GM12878 (cell line): Measurements from ENCODE around the gene LBH. TPM values are rescaled to one million over a fixed set of nuclear protein-coding genes. Genes with fewer than 3 reads are reported as not detected.

ENCODE experiments used
- ATAC-seq: fragments of 200-7000 bp; cut with Tn5 transposase; 3 replicates; pipeline ENCODE4 v1.9.1; 2020; ENCODE audit warnings: mild to moderate bottlenecking, moderate library complexity
- BruUV-seq: library from RNA; stranded (reverse); fragments of 400-500 nt; replicated peaks from 2 replicates; lab custom pipeline; 2021; lab: Mats Ljungman, UMichigan
- CTCF ChIA-PET: fragments of 300-600 bp; sonication (Branson Sonifier 250); formaldehyde crosslinking; extraction: SDS; loops from one replicate; lab custom pipeline; 2021; ENCODE audit warnings: inconsistent platforms; lab: Yijun Ruan, JAX
- POLR2A ChIA-PET: fragments of 350-600 bp; formaldehyde crosslinking; extraction: SDS; loops from one replicate; lab custom pipeline; 2021; ENCODE audit warnings: inconsistent platforms; lab: Charles Lee
- RAD21 ChIA-PET: fragments of 300-600 bp; sonication (Branson Sonifier 250); formaldehyde crosslinking; loops from one replicate; lab custom pipeline; 2023; ENCODE audit warnings: antibody characterized with exemption; ENCODE audit not compliant: unreplicated experiment; lab: Charles Lee
- SMC1A ChIA-PET: fragments of 300-600 bp; sonication (Branson Sonifier 250); formaldehyde crosslinking; loops from one replicate; lab custom pipeline; 2023; ENCODE audit not compliant: unreplicated experiment, uncharacterized antibody; lab: Charles Lee
- DNase-seq: peaks from one replicate; pipeline ENCODE4 v3.0.0-alpha.2; 2011; ENCODE audit warnings: low read depth, low spot score
- FAIRE-seq: peaks from 3 replicates; lab custom pipeline; 2011; peaks lifted over from hg19 to GRCh38; lab: Jason Lieb, UNC
- H2AFZ ChIP-seq: 2 replicates; pipeline ENCODE4 v1.6.0; 2011; ENCODE audit warnings: low read depth, low read length, control low read depth; ENCODE audit not compliant: control insufficient read depth
- H3K27ac ChIP-seq: 2 replicates; pipeline ENCODE4 v1.5.1; 2011; ENCODE audit warnings: control low read depth; ENCODE audit not compliant: control insufficient read depth, insufficient read depth
- H3K27me3 ChIP-seq, 2 experiments: replicated peaks in 1 of 2; 2 replicates each; pipeline versions ENCODE4 v1.6.0 to v1.6.1; 2011; ENCODE audit warnings: low read length in 1 of 2; ENCODE audit not compliant: control insufficient read depth in 2 of 2, insufficient read depth in 2 of 2
- H3K36me3 ChIP-seq, 2 experiments: 2 replicates each; pipeline ENCODE4 v1.5.1; 2011; ENCODE audit warnings: low read length in 1 of 2; ENCODE audit not compliant: control insufficient read depth in 2 of 2, insufficient read depth in 2 of 2
- H3K4me1 ChIP-seq: 2 replicates; pipeline ENCODE4 v1.6.1; 2011; ENCODE audit warnings: mild to moderate bottlenecking, low read length, moderate library complexity, mixed read lengths; ENCODE audit not compliant: control insufficient read depth, insufficient read depth
- H3K4me2 ChIP-seq: 2 replicates; pipeline ENCODE4 v1.6.0; 2011; ENCODE audit warnings: control low read depth; ENCODE audit not compliant: control insufficient read depth, insufficient read depth
- H3K4me3 ChIP-seq: fragments of 200-600 bp; sonication (generic); 2 replicates; pipeline ENCODE4 v1.5.1; 2016
- H3K79me2 ChIP-seq: 2 replicates; pipeline ENCODE4 v1.6.0; 2011; ENCODE audit warnings: low read length; ENCODE audit not compliant: control insufficient read depth, insufficient read depth
- H3K9ac ChIP-seq: 2 replicates; pipeline ENCODE4 v1.8.0; 2011; ENCODE audit warnings: low read length, control low read depth, mixed read lengths; ENCODE audit not compliant: control insufficient read depth, insufficient read depth
- H3K9me3 ChIP-seq: replicated peaks from 3 replicates; pipeline ENCODE4 v1.5.1; 2011; ENCODE audit warnings: mild to moderate bottlenecking, low read length; ENCODE audit not compliant: control insufficient read depth, insufficient read depth
- H4K20me1 ChIP-seq: 2 replicates; pipeline ENCODE4 v1.6.0; 2011; ENCODE audit not compliant: control insufficient read depth, insufficient read depth
- ASH2L ChIP-seq: fragments of 300-600, 200-600 bp; sonication (generic); IDR thresholded peaks from 2 replicates; pipeline ENCODE4 v1.6.1; 2017; ENCODE audit warnings: low read depth, mild to moderate bottlenecking, borderline replicate concordance
- DPF2 ChIP-seq: fragments of 450-650 bp; IDR thresholded peaks from 2 replicates; pipeline ENCODE4 v1.6.1; 2017; ENCODE audit warnings: mild to moderate bottlenecking
- ELK1 ChIP-seq: IDR thresholded peaks from 2 replicates; pipeline ENCODE4 v1.6.1; 2012; ENCODE audit warnings: low read depth, low read length, improper control_type of control experiment
- HSF1 ChIP-seq: fragments of 150-350 bp; IDR thresholded peaks from 2 replicates; pipeline ENCODE4 v1.6.1; 2014; ENCODE audit warnings: mild to moderate bottlenecking, low read depth, low read length
- NRF1 ChIP-seq: conservative IDR thresholded peaks from 2 replicates; pipeline ENCODE4 v1.6.1; 2011; ENCODE audit warnings: mild to moderate bottlenecking, low read depth, low read length, improper control_type of control experiment
- PKNOX1 ChIP-seq: fragments of 450-650 bp; IDR thresholded peaks from 2 replicates; pipeline ENCODE4 v1.6.1; 2016; ENCODE audit warnings: mild to moderate bottlenecking
- SMAD5 ChIP-seq: IDR thresholded peaks from 2 replicates; pipeline ENCODE4 v1.6.1; 2016; ENCODE audit warnings: antibody characterized with exemption, low read depth
- SP1 ChIP-seq: IDR thresholded peaks from one replicate; pipeline ENCODE4 v1.6.1; 2011; ENCODE audit warnings: low read depth, low read length
- YBX1 ChIP-seq: fragments of 450-650 bp; IDR thresholded peaks from 2 replicates; pipeline ENCODE4 v1.6.1; 2016; ENCODE audit warnings: antibody characterized with exemption
- ZBTB11 ChIP-seq: fragments of 450-650 bp; formaldehyde crosslinking; IDR thresholded peaks from 2 replicates; pipeline ENCODE4 v1.5.0; 2022; ENCODE audit warnings: mild to moderate bottlenecking, missing genetic modification characterization
- ZNF622 ChIP-seq: fragments of 450-650 bp; IDR thresholded peaks from 2 replicates; pipeline ENCODE4 v1.6.1; 2017; ENCODE audit warnings: mild to moderate bottlenecking, inconsistent platforms
- ZSCAN29 ChIP-seq: fragments of 450-650 bp; IDR thresholded peaks from 2 replicates; pipeline ENCODE4 v1.6.1; 2017; ENCODE audit warnings: mild to moderate bottlenecking, moderate library complexity
- WGBS: methylation state at CpG from one replicate; pipeline ENCODE4 v1.1.6; 2016; ENCODE audit warnings: low lambda C conversion rate; ENCODE audit not compliant: insufficient replicate concordance, insufficient coverage; ENCODE audit errors: missing lambda C conversion rate; 5-methylcytosine and 5-hydroxymethylcytosine counted together
- in situ Hi-C: fragments of 300-500 bp; cut with MboI; formaldehyde crosslinking; loops from 9 replicates; pipeline ENCODE4 v1.14.3; 2018; ENCODE audit warnings: mixed read lengths
- intact Hi-C: fragments of 100-400 bp; cut with micrococcal nuclease; formaldehyde crosslinking; loops from one replicate; pipeline ENCODE4 v1.14.2; 2022; ENCODE audit not compliant: unreplicated experiment
- polyA plus RNA-seq, 11 experiments: library from polyadenylated mRNA; depleted of rRNA in 4 of 11; unstranded in 6 of 11; stranded (reverse) in 5 of 11; fragments of >200 nt; fragmentation: Nextera tagmentation in 4 of 11; fragmentation: Illumina TruSeq in 1 of 11; extraction: Ambion mirVana in 4 of 11; extraction: Trizol in 1 of 11; gene quantifications; 1 replicate in 1 of 11; 2 replicates in 10 of 11; pipeline versions ENCODE4 v1.2.1 to v1.2.3, GENCODE V29; 2011 to 2016; ENCODE audit warnings: inconsistent platforms in 2 of 11, missing spikeins in 2 of 11, low read depth in 1 of 11
- total RNA-seq, 4 experiments: library from RNA; depleted of rRNA in 3 of 4; stranded (reverse); fragments of >200 nt in 3 of 4; fragmentation: Illumina TruSeq in 1 of 4; extraction: Trizol in 1 of 4; gene quantifications; 2 replicates each; pipeline versions ENCODE4 v1.2.1 to v1.2.3, GENCODE V29; 2013 to 2021

LBH gene
- total and polyA plus RNA-seq, 10 of the 15 experiments (the other 5 are each of a cell fraction or from before 2014, with no cell fraction given): 9.3 to 133 (median 34.1) TPM

GRCh38 chr2:30188292-30188691 is 43.0 kb upstream of the LBH start:
- H3K27me3 ChIP-seq: no peaks in the 10 kb centered on the region
- POLR2A ChIA-PET: no interaction called here
- H3K27ac ChIP-seq: no peak overlapping the region
- CTCF ChIA-PET: interaction anchor here (2.5 to 6.4 kb wide), 2 partner anchors 24 to 524 kb away, joined by 11 to 36 read pairs; no protein-coding TSS in a partner anchor
- in situ Hi-C loops: no loop called here
- FAIRE-seq (no peak), ATAC-seq (no peak), DNase-seq (no peak)
- 0% methylated on average over 2 of the region's 2 CpGs for WGBS
- intact Hi-C loops: no loop called here
- no TSS peak for BruUV-seq
- no peak for TF ChIP-seq SMAD5
- TF ChIP-seq ASH2L: no peak
- TF ChIP-seq ZBTB11: no peak
- no peak for TF ChIP-seq PKNOX1
- no peak for TF ChIP-seq HSF1
- TF ChIP-seq DPF2: no peak
- no peak for TF ChIP-seq ZNF622
- no peak for TF ChIP-seq SP1
- TF ChIP-seq ZSCAN29: no peak
- no peak for TF ChIP-seq YBX1
- TF ChIP-seq ELK1: no peak
- TF ChIP-seq NRF1: no peak
- H2AFZ ChIP-seq: no peak overlapping the region
- SMC1A ChIA-PET: interaction anchor here (1.5 kb wide), 1 partner anchor 523 kb away, joined by 4 read pairs; no protein-coding TSS in a partner anchor
- H3K9ac ChIP-seq: no peak overlapping the region
- no peaks in the 10 kb centered on the region for H3K9me3 ChIP-seq
- no peaks in the 10 kb centered on the region for H3K79me2 ChIP-seq
- no peak overlapping the region for H3K4me3 ChIP-seq
- H4K20me1 ChIP-seq: no peaks in the 10 kb centered on the region
- no peaks in the 10 kb centered on the region for H3K4me1 ChIP-seq
- no peaks in the 10 kb centered on the region for H3K36me3 ChIP-seq
- RAD21 ChIA-PET: interaction anchor here (0.6 to 1.1 kb wide), 2 partner anchors 16 to 24 kb away, joined by 3 read pairs; no protein-coding TSS in a partner anchor
- no peak overlapping the region for H3K4me2 ChIP-seq
